Mammary epithelial cell (primary cell): ENCODE measurements around the gene PDE4A.

Source experiments
- CTCF ChIP-seq, 2 donors: IDR thresholded peaks in 1 of 2; conservative IDR thresholded peaks in 1 of 2; 2 replicates each; pipeline ENCODE4 v1.5.1; 2011 to 2012; ENCODE audit warnings: inconsistent platforms in 2 of 2, low read length in 2 of 2, mild to moderate bottlenecking in 2 of 2, control low read depth in 1 of 2, low read depth in 1 of 2; ENCODE audit not compliant: insufficient read depth in 1 of 2; ENCODE audit errors: extremely low read depth in 1 of 2
- EZH2 ChIP-seq: IDR thresholded peaks from 2 replicates; pipeline ENCODE4 v1.6.1; 2012; ENCODE audit warnings: low read length, inconsistent platforms, borderline replicate concordance

GRCh38 chr19:10408511-10409283 is 11.6 kb upstream of the PDE4A start:
- TF ChIP-seq CTCF (conservative IDR thresholded peaks at IDR 0.05 in 1 of 2, IDR thresholded peaks at IDR 0.05 in 1 of 2; ENCODE audit: extremely low read depth in 1 of 2, insufficient read depth in 1 of 2, low read depth in 1 of 2, low read length in 2 of 2) (no peak), EZH2 (no peak)
